Spleen (tissue), 11 donors: ENCODE data around the gene CATSPER3. TPM values are rescaled to one million over a fixed set of nuclear protein-coding genes. Genes with fewer than 3 reads are reported as not detected.

Source experiments
- DNase-seq: peaks from one replicate; pipeline ENCODE4 v3.0.0-alpha.2; 2020
- H3K27ac ChIP-seq, 8 donors: fragments of 200-600 bp; sonication (generic) in 7 of 8; 1 replicate in 4 of 8; 2 replicates in 4 of 8; pipeline versions ENCODE4 v1.5.0 to v1.8.0; 2016 to 2021; ENCODE audit warnings: inconsistent platforms in 4 of 8, mild to moderate bottlenecking in 4 of 8, moderate library complexity in 1 of 8
- H3K27me3 ChIP-seq, 7 donors: fragments of 200-600 bp; sonication (generic) in 6 of 7; replicated peaks in 1 of 7; 1 replicate in 4 of 7; 2 replicates in 3 of 7; pipeline versions ENCODE4 v1.5.0 to v1.8.0; 2016 to 2021; ENCODE audit warnings: inconsistent platforms in 3 of 7, mild to moderate bottlenecking in 1 of 7
- H3K36me3 ChIP-seq, 6 donors: fragments of 200-600 bp; sonication (generic) in 5 of 6; 1 replicate in 4 of 6; 2 replicates in 2 of 6; pipeline versions ENCODE4 v1.5.0 to v1.8.0; 2016 to 2021; ENCODE audit warnings: inconsistent platforms in 2 of 6
- H3K4me1 ChIP-seq, 6 donors: fragments of 200-600 bp; sonication (generic) in 5 of 6; 1 replicate in 3 of 6; 2 replicates in 3 of 6; pipeline versions ENCODE4 v1.5.0 to v1.8.0; 2016 to 2021; ENCODE audit warnings: inconsistent platforms in 3 of 6
- H3K4me3 ChIP-seq, 8 donors: fragments of 200-600 bp; sonication (generic) in 7 of 8; 1 replicate in 4 of 8; 2 replicates in 4 of 8; pipeline versions ENCODE4 v1.5.0 to v1.8.0; 2016 to 2021; ENCODE audit warnings: inconsistent platforms in 4 of 8, mild to moderate bottlenecking in 4 of 8, moderate library complexity in 2 of 8
- H3K9me3 ChIP-seq, 8 donors: fragments of 200-600 bp; sonication (generic) in 7 of 8; 1 replicate in 4 of 8; 2 replicates in 4 of 8; pipeline versions ENCODE4 v1.5.0 to v1.8.0; 2016 to 2021; ENCODE audit warnings: inconsistent platforms in 4 of 8
- POLR2A ChIP-seq, 3 donors: fragments of 450-650 bp; IDR thresholded peaks; one replicate each; pipeline ENCODE4 v1.5.1; 2017; ENCODE audit warnings: antibody characterized with exemption in 3 of 3, mild to moderate bottlenecking in 1 of 3
- POLR2AphosphoS5 ChIP-seq, 3 donors: sonication (generic); formaldehyde crosslinking; IDR thresholded peaks; one replicate each; pipeline ENCODE4 v1.5.1; 2017; ENCODE audit warnings: antibody characterized with exemption in 3 of 3
- WGBS, 5 donors: extraction: QIAGEN DNeasy Blood & Tissue Kit in 3 of 5; methylation state at CpG; one replicate each; pipeline versions ENCODE4 v1.1.5 to v1.1.7; 2013 to 2018; 5-methylcytosine and 5-hydroxymethylcytosine counted together
- intact Hi-C: fragments of 100-400 bp; cut with DNase I; formaldehyde crosslinking; loops from one replicate; pipeline ENCODE4 v1.15.0; 2023; ENCODE audit warnings: low total_unique reads
- polyA plus RNA-seq, 3 donors: library from polyadenylated mRNA; stranded (reverse); fragments of 200-250 nt; gene quantifications; one replicate each; pipeline ENCODE4 v1.2.1, GENCODE V29; 2013
- total RNA-seq, 7 donors: library from RNA; depleted of rRNA in 3 of 7; stranded (reverse); fragments of >200 nt in 3 of 7; fragmentation: NEBNext Ultra II Directional in 4 of 7; extraction: Animal tissue kit (Norgen Biotek cat#: 25700) in 4 of 7; gene quantifications; one replicate each; pipeline versions ENCODE4 v1.1.0 to v1.2.1, GENCODE V29; 2016 to 2021
- TF ChIP-seq, protein P1 (sequence below), 11 experiments: fragments of 200-600 bp in 7 of 11; fragments of 450-650 bp in 4 of 11; sonication (generic) in 4 of 11; IDR thresholded peaks in 8 of 11; conservative IDR thresholded peaks in 3 of 11; 1 replicate in 7 of 11; 2 replicates in 4 of 11; pipeline versions ENCODE4 v1.4.0 to v1.8.0; 2016 to 2021; ENCODE audit warnings: antibody characterized with exemption in 11 of 11, inconsistent platforms in 4 of 11, mild to moderate bottlenecking in 1 of 11
- donor health status: healthy with polysubstance abuse.
- donor health status: DM: no; HTN: no; CAD: no; lungs with moderate emphysema.
- donor health status: DM: no; HTN: no; CAD: no.
- donor health status: Bipolar disorder and iron deficiency.
- donor health status: healthy.
- donor health status: DM: no; HTN: no; CAD: no.
- donor health status: DM: yes; HTN: yes; CAD: no.

The CATSPER3 gene
- total and polyA plus RNA-seq, 10 donors: 0.35 to 0.89 (median 0.44) TPM; not detected in 3

DNA sequence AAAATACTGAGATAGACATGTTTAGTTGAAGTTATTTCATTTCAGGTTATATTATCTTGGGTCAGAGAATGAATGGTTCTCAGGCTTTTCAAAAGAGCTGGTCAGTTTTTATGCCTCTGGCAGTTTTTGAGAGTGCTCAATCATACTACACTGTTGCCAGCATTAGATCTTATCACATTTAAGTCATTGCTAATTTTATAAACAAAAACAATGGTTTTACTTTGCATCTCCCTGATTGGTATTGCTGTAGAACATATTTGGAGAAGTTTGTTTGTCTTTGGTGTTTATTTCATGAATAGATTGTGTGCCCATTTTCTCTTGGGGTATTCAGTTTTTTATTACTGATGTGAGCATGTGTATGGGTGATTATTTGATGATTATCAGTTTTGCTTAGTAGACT is 1.5 kb downstream of the CATSPER3 start:
- no peak for DNase-seq
- no peaks in the 10 kb centered on the region for H3K4me1 ChIP-seq
- no peaks in the 10 kb centered on the region for H3K9me3 ChIP-seq
- no peak overlapping the region for H3K4me3 ChIP-seq
- TF ChIP-seq POLR2AphosphoS5 (IDR thresholded peaks at IDR 0.05) (no peak), POLR2A (IDR thresholded peaks at IDR 0.05) (no peak)
- TF ChIP-seq, protein P1, sequence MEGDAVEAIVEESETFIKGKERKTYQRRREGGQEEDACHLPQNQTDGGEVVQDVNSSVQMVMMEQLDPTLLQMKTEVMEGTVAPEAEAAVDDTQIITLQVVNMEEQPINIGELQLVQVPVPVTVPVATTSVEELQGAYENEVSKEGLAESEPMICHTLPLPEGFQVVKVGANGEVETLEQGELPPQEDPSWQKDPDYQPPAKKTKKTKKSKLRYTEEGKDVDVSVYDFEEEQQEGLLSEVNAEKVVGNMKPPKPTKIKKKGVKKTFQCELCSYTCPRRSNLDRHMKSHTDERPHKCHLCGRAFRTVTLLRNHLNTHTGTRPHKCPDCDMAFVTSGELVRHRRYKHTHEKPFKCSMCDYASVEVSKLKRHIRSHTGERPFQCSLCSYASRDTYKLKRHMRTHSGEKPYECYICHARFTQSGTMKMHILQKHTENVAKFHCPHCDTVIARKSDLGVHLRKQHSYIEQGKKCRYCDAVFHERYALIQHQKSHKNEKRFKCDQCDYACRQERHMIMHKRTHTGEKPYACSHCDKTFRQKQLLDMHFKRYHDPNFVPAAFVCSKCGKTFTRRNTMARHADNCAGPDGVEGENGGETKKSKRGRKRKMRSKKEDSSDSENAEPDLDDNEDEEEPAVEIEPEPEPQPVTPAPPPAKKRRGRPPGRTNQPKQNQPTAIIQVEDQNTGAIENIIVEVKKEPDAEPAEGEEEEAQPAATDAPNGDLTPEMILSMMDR (IDR thresholded peaks at IDR 0.05 in 8 of 11, conservative IDR thresholded peaks at IDR 0.05 in 3 of 11): no peak
- intact Hi-C loops: no loop called here
- H3K36me3 ChIP-seq: peaks cover 0 to 42% (median 2%) of the 10 kb centered on the region in 6 donors
- no peaks in the 10 kb centered on the region for H3K27me3 ChIP-seq
- no peak overlapping the region for H3K27ac ChIP-seq

DNA sequence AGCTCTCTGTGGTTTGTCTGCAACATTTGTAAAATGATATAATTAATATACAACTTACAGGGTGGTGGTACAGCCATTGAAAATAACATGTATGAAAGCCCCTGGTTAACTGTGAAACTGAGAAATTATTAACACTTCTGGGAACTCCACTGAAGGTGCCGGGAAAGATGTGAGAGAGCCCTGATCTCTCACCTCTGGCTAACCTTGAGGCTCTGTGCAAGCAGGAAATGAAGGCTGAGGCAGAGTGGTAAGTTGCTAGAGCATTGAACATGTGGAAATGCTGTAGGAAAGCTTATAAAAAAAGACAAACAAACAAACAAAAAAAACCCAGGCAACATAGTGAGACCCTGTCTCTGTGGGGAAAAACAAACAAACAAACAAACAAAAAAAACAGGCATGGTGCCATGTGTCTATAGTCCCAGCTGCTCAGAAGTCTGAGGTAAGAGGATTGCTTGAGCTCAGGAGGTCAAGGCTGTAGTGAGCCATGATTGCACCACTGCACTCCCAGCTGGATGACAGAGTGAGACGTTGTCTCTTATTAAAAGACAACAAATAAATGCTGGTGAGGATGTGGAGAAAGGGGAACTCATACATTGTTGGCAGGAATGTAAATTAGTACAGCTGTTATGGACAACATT is 7.5 kb downstream of the CATSPER3 start:
- no peak for TF ChIP-seq POLR2AphosphoS5 (IDR thresholded peaks at IDR 0.05)
- no peak for TF ChIP-seq POLR2A (IDR thresholded peaks at IDR 0.05)
- TF ChIP-seq, protein P1 (IDR thresholded peaks at IDR 0.05 in 8 of 11, conservative IDR thresholded peaks at IDR 0.05 in 3 of 11): no peak

DNA sequence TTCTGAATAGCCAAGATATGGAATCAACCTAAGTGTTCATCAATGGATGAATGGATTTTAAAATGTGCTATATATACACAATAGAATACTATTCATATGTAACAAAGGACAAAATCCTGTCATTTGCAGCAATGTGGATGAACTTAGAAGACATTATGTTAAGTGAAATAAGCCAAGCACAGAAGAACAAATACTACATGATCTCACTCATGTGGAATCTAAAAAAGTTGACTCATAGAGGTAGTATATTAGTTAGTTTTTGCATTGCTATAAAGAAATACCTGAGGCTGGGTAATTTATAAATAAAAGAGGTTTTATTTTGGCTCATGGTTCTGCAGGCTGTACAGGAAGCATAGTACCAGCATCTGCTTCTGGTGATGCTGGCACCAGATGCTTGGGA is 8.1 kb downstream of the CATSPER3 start:
- peaks cover 0 to 48% (median 41%) of the 10 kb centered on the region in 8 donors for H3K9me3 ChIP-seq
- TF ChIP-seq POLR2AphosphoS5 (IDR thresholded peaks at IDR 0.05) (no peak), POLR2A (IDR thresholded peaks at IDR 0.05) (no peak)
- TF ChIP-seq, protein P1 (IDR thresholded peaks at IDR 0.05 in 8 of 11, conservative IDR thresholded peaks at IDR 0.05 in 3 of 11): no peak

More for the DNA sequence above, 7.5 kb downstream of the CATSPER3 start:
- DNase-seq: no peak
- Histone ChIP-seq H3K4me3 (no peak overlapping the region), H3K27me3 (no peaks in the 10 kb centered on the region), H3K27ac (no peak overlapping the region), H3K4me1 (no peaks in the 10 kb centered on the region), H3K9me3 (peaks cover 0 to 43% (median 37%) of the 10 kb centered on the region in 8 donors), H3K36me3 (peaks cover 0 to 21% (median 2%) of the 10 kb centered on the region in 6 donors)
- intact Hi-C loops: no loop called here
- WGBS, 5 donors: 45 to 55% (median 50%) methylated on average over 2 of the region's 2 CpGs

DNA sequence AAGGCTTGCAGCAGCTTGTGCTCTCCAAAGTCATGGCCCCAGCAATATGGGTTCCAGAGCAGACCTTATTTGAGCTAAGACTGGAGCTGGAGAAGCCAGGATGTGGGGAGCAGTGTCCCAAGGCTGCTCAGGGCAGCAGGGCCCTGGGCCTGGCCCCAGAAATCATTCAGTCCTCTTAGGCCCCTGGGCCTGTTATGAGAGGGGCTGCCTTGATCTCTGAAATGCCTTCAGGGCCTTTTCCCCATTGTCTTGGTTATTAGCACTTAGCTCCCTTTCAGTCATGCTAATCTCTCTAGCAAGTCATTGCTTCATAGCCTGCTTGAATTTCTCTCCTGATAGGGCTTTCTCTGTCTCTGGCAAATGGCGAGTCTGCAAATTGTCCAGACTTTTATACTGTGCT is 9.1 kb downstream of the CATSPER3 start:
- H3K27me3 ChIP-seq: no peaks in the 10 kb centered on the region
- H3K36me3 ChIP-seq: peaks cover 0 to 9% (median 0%) of the 10 kb centered on the region in 6 donors
- peaks cover 0 to 58% (median 51%) of the 10 kb centered on the region in 8 donors for H3K9me3 ChIP-seq
- H3K27ac ChIP-seq: no peak overlapping the region
- 90 to 100% (median 96%) methylated on average over 1 of the region's 1 CpG for WGBS, 5 donors
- intact Hi-C loops: no loop called here
- no peak for DNase-seq
- H3K4me1 ChIP-seq: no peaks in the 10 kb centered on the region
- no peak overlapping the region for H3K4me3 ChIP-seq
- no peak for TF ChIP-seq POLR2A (IDR thresholded peaks at IDR 0.05)

More for the DNA sequence above, 8.1 kb downstream of the CATSPER3 start:
- Histone ChIP-seq H3K27ac (no peak overlapping the region), H3K27me3 (no peaks in the 10 kb centered on the region), H3K4me3 (no peak overlapping the region), H3K36me3 (peaks cover 0 to 15% (median under 1%) of the 10 kb centered on the region in 6 donors), H3K4me1 (no peaks in the 10 kb centered on the region)
- intact Hi-C loops: no loop called here
- DNase-seq: no peak
